Keratinocyte (primary cell): ENCODE measurements around the gene MACROH2A1. TPM values are rescaled to one million over a fixed set of nuclear protein-coding genes. Genes with fewer than 3 reads are reported as not detected.

Experiments
- DNase-seq: peaks from one replicate; pipeline ENCODE4 v3.0.0-alpha.2; 2011; ENCODE audit warnings: low read depth, missing footprints, low spot score
- FAIRE-seq: peaks from 2 replicates; lab custom pipeline; 2011; peaks lifted over from hg19 to GRCh38; lab: Jason Lieb, UNC
- H2AFZ ChIP-seq: 2 replicates; pipeline ENCODE4 v1.6.0; 2012; ENCODE audit warnings: low read length, control low read depth, inconsistent platforms; ENCODE audit not compliant: control insufficient read depth
- H3K27ac ChIP-seq: 2 replicates; pipeline ENCODE4 v1.5.1; 2011; ENCODE audit warnings: low read length; ENCODE audit not compliant: control insufficient read depth, insufficient read depth
- H3K27me3 ChIP-seq: 3 replicates; pipeline ENCODE4 v1.6.0; 2011; ENCODE audit warnings: low read length; ENCODE audit not compliant: control insufficient read depth, insufficient read depth; ENCODE audit errors: extremely low read depth
- H3K36me3 ChIP-seq, 2 experiments: 2 replicates in 1 of 2; 3 replicates in 1 of 2; pipeline ENCODE4 v1.5.1; 2011; ENCODE audit warnings: low read length in 2 of 2, mild to moderate bottlenecking in 1 of 2; ENCODE audit not compliant: control insufficient read depth in 2 of 2, insufficient read depth in 2 of 2; ENCODE audit errors: extremely low read depth in 1 of 2
- H3K4me1 ChIP-seq: 3 replicates; pipeline ENCODE4 v1.5.1; 2011; ENCODE audit warnings: low read length; ENCODE audit not compliant: control insufficient read depth, insufficient read depth; ENCODE audit errors: extremely low read depth
- H3K4me2 ChIP-seq: 3 replicates; pipeline ENCODE4 v1.6.0; 2011; ENCODE audit warnings: low read depth, low read length; ENCODE audit not compliant: control insufficient read depth, insufficient read depth; ENCODE audit errors: extremely low read depth
- H3K4me3 ChIP-seq, 3 experiments: fragments of 200-600 bp in 1 of 3; sonication (generic) in 1 of 3; 2 replicates in 2 of 3; 3 replicates in 1 of 3; pipeline ENCODE4 v1.5.1; 2011 to 2016; ENCODE audit warnings: low read length in 3 of 3, mild to moderate bottlenecking in 3 of 3, control low read depth in 2 of 3, inconsistent platforms in 1 of 3, low read depth in 1 of 3, mixed read lengths in 1 of 3, mixed run types in 1 of 3, moderate library complexity in 1 of 3; ENCODE audit not compliant: control insufficient read depth in 2 of 3, insufficient read depth in 2 of 3; ENCODE audit errors: extremely low read depth in 1 of 3
- H3K79me2 ChIP-seq: 2 replicates; pipeline ENCODE4 v1.6.0; 2012; ENCODE audit warnings: low read length; ENCODE audit not compliant: control insufficient read depth, insufficient read depth
- H3K9ac ChIP-seq: 3 replicates; pipeline ENCODE4 v1.6.0; 2011; ENCODE audit warnings: low read length; ENCODE audit not compliant: control insufficient read depth, insufficient read depth; ENCODE audit errors: extremely low read depth
- H3K9me1 ChIP-seq: 3 replicates; pipeline ENCODE4 v1.6.0; 2011; ENCODE audit warnings: low read length; ENCODE audit not compliant: control insufficient read depth, insufficient read depth; ENCODE audit errors: extremely low read depth
- H3K9me3 ChIP-seq: 2 replicates; pipeline ENCODE4 v1.5.1; 2012; ENCODE audit warnings: low read depth, low read length; ENCODE audit not compliant: control insufficient read depth
- H4K20me1 ChIP-seq: 3 replicates; pipeline ENCODE4 v1.6.0; 2011; ENCODE audit warnings: low read length; ENCODE audit not compliant: control insufficient read depth, insufficient read depth; ENCODE audit errors: extremely low read depth
- CTCF ChIP-seq, 3 experiments: IDR thresholded peaks in 1 of 3; conservative IDR thresholded peaks in 1 of 3; optimal IDR thresholded peaks in 1 of 3; 2 replicates in 2 of 3; 3 replicates in 1 of 3; pipeline versions ENCODE3 to v1.5.1; 2011; ENCODE audit warnings: low read length in 3 of 3, mild to moderate bottlenecking in 3 of 3, moderate library complexity in 2 of 3, control low read depth in 1 of 3, inconsistent platforms in 1 of 3; ENCODE audit not compliant: insufficient read depth in 2 of 3; ENCODE audit errors: extremely low read depth in 1 of 3
- EZH2 ChIP-seq: IDR thresholded peaks from one replicate; pipeline ENCODE4 v1.6.1; 2012; ENCODE audit warnings: inconsistent platforms, mild to moderate bottlenecking, low read length, moderate library complexity
- dilution Hi-C: fragments of 300-500 bp; cut with MboI; formaldehyde crosslinking; loops from one replicate; pipeline ENCODE4 v1.7.0; 2020; ENCODE audit warnings: low sequenced_read_pairs; ENCODE audit not compliant: extremely low pct_ligation_motif_present
- polyA plus RNA-seq, 5 experiments: library from polyadenylated mRNA; depleted of rRNA in 3 of 5; stranded (reverse) in 3 of 5; stranded (forward) in 1 of 5; unstranded in 1 of 5; fragments of >200 nt; gene quantifications; 1 replicate in 1 of 5; 2 replicates in 3 of 5; 3 replicates in 1 of 5; pipeline versions ENCODE4 v1.2.1 to v1.2.3, GENCODE V29; 2011 to 2012; ENCODE audit warnings: missing spikeins in 2 of 5, low read depth in 1 of 5, low replicate concordance in 1 of 5

Gene MACROH2A1
- polyA plus RNA-seq, 1 donor (not counting 4 experiments of a cell fraction or from before 2014, with no cell fraction given): 208 TPM

GRCh38 chr5:135384898-135385297 lies 14.1 kb downstream of the MACROH2A1 start:
- no peaks in the 10 kb centered on the region for H3K9me3 ChIP-seq
- no peaks in the 10 kb centered on the region for H3K27me3 ChIP-seq
- H3K79me2 ChIP-seq: peaks cover 65% of the 10 kb centered on the region
- H3K4me3 ChIP-seq: no peak overlapping the region
- H3K4me2 ChIP-seq: no peak overlapping the region
- no peak for DNase-seq
- TF ChIP-seq EZH2 (no peak), CTCF (optimal IDR thresholded peaks at IDR 0.05 in 1 of 3, IDR thresholded peaks at IDR 0.05 in 1 of 3, conservative IDR thresholded peaks at IDR 0.05 in 1 of 3; ENCODE audit: extremely low read depth in 1 of 3, insufficient read depth in 2 of 3, low read length in 3 of 3) (no peak)
- no peak for FAIRE-seq
- H3K4me1 ChIP-seq: peaks cover 48% of the 10 kb centered on the region
- no peak overlapping the region for H2AFZ ChIP-seq
- no peaks in the 10 kb centered on the region for H4K20me1 ChIP-seq
- H3K27ac ChIP-seq: no peak overlapping the region
- dilution Hi-C loops: no loop called here
- H3K9me1 ChIP-seq: peaks cover 3% of the 10 kb centered on the region
- H3K9ac ChIP-seq: no peak overlapping the region
- peaks cover 23 to 58% of the 10 kb centered on the region in 2 experiments for H3K36me3 ChIP-seq

GRCh38 chr5:135383803-135384495 lies 15.1 kb downstream of the MACROH2A1 start:
- no peak for FAIRE-seq
- Histone ChIP-seq H3K4me3 (no peak overlapping the region), H4K20me1 (no peaks in the 10 kb centered on the region), H3K27ac (no peak overlapping the region), H3K9ac (no peak overlapping the region), H3K4me2 (no peak overlapping the region), H3K9me1 (peaks cover 3% of the 10 kb centered on the region), H3K79me2 (peaks cover 56% of the 10 kb centered on the region), H2AFZ (no peak overlapping the region), H3K9me3 (no peaks in the 10 kb centered on the region), H3K36me3 (peaks cover 22 to 58% of the 10 kb centered on the region in 2 experiments), H3K4me1 (peaks cover 57% of the 10 kb centered on the region), H3K27me3 (no peaks in the 10 kb centered on the region)
- dilution Hi-C loops: no loop called here
- TF ChIP-seq CTCF (optimal IDR thresholded peaks at IDR 0.05 in 1 of 3, IDR thresholded peaks at IDR 0.05 in 1 of 3, conservative IDR thresholded peaks at IDR 0.05 in 1 of 3; ENCODE audit: extremely low read depth in 1 of 3, insufficient read depth in 2 of 3, low read length in 3 of 3): no peak
- no peak for TF ChIP-seq EZH2
- no peak for DNase-seq
